Loucy (cell line): ENCODE data around the gene PDZD7.

Experiments used
- EZH2phosphoT487 ChIP-seq: fragments of 200-600 bp; IDR thresholded peaks from 2 replicates; pipeline ENCODE4 v1.6.1; 2018; ENCODE audit warnings: antibody characterized with exemption, mild to moderate bottlenecking, moderate library complexity, borderline replicate concordance
- TF ChIP-seq, protein P1 (sequence below): fragments of 200-600 bp; sonication (generic); conservative IDR thresholded peaks from 2 replicates; pipeline ENCODE4 v1.5.1; 2014; ENCODE audit warnings: mild to moderate bottlenecking, antibody characterized with exemption, low read length

DNA sequence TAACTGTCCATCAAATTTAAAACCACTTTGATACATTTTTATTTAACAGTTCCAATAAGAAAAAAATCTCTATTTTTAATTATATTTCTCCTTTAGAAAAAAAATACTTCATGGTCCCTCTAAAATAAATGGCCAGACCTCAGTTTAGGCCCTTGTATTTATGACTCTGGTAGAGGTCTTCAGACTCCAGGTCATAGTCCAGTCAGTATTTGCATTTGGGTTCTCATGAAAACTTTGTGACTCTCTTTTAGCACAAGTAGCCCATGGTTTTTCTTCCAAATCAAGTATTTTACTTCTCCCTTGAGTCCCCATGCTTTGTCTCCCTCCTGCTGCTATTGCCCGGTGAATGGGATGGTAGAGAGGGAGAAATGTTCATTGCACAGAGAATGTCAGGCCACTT lies 67.1 kb downstream of the PDZD7 start:
- TF ChIP-seq, protein P1, sequence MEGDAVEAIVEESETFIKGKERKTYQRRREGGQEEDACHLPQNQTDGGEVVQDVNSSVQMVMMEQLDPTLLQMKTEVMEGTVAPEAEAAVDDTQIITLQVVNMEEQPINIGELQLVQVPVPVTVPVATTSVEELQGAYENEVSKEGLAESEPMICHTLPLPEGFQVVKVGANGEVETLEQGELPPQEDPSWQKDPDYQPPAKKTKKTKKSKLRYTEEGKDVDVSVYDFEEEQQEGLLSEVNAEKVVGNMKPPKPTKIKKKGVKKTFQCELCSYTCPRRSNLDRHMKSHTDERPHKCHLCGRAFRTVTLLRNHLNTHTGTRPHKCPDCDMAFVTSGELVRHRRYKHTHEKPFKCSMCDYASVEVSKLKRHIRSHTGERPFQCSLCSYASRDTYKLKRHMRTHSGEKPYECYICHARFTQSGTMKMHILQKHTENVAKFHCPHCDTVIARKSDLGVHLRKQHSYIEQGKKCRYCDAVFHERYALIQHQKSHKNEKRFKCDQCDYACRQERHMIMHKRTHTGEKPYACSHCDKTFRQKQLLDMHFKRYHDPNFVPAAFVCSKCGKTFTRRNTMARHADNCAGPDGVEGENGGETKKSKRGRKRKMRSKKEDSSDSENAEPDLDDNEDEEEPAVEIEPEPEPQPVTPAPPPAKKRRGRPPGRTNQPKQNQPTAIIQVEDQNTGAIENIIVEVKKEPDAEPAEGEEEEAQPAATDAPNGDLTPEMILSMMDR: no peak
- no peak for TF ChIP-seq EZH2phosphoT487
